Stimulated activated CD8-positive, alpha-beta memory T cell treated with anti-CD3 and anti-CD28 coated beads, Interleukin-15, amount 100 ng/mL, for 4 hours (primary cell): Measurements from ENCODE around the gene WFDC8.
"Not testable (repeated sequence)": the region's sequence is repeated elsewhere in the genome, so short reads cannot be mapped to it uniquely, and the experiment has no call there.

Experiments
- DNase-seq, 2 donors: peaks; one replicate each; pipeline ENCODE4 v3.0.0-alpha.2; 2020; ENCODE audit warnings: low read depth in 2 of 2

WFDC8 gene

GRCh38 chr20:45579184-45579583, at the start of gene WFDC8:
Gene WFDC8, minus strand, starts transcription at chr20:45579284. Its CDS starts 37 bp downstream, at chr20:45579247.
- no peak for DNase-seq

GRCh38 chr20:45626540-45626939, 47.5 kb upstream of the WFDC8 start:
- no peak for DNase-seq

GRCh38 chr20:45621593-45621992, 42.5 kb upstream of the WFDC8 start:
- DNase-seq, result no peak

GRCh38 chr20:45617591-45617990, 38.5 kb upstream of the WFDC8 start:
- no peak for DNase-seq

GRCh38 chr20:45612314-45612713, 33.2 kb upstream of the WFDC8 start:
- no peak for DNase-seq

GRCh38 chr20:45611054-45611453, 32.0 kb upstream of the WFDC8 start:
- no peak for DNase-seq

GRCh38 chr20:45607810-45608209, 28.7 kb upstream of the WFDC8 start:
- DNase-seq, result no peak

GRCh38 chr20:45595235-45595634, 16.2 kb upstream of the WFDC8 start:
- DNase-seq, result no peak

GRCh38 chr20:45593498-45593897, 14.4 kb upstream of the WFDC8 start:
- no peak for DNase-seq

GRCh38 chr20:45592574-45593189, 13.6 kb upstream of the WFDC8 start:
- no peak for DNase-seq

GRCh38 chr20:45589725-45590124, 10.6 kb upstream of the WFDC8 start:
- DNase-seq, result no peak

- no peak for DNase-seq
These were observed 9.7 kb upstream of the WFDC8 start for GRCh38 chr20:45588800-45589199.

GRCh38 chr20:45585986-45586385, 6.9 kb upstream of the WFDC8 start:
- DNase-seq, result not testable (repeated sequence)

GRCh38 chr20:45584294-45584693, 5.2 kb upstream of the WFDC8 start:
- not testable (repeated sequence) for DNase-seq

- no peak for DNase-seq
These were observed 4.4 kb upstream of the WFDC8 start for GRCh38 chr20:45583502-45583901.

GRCh38 chr20:45581702-45582101, 2.6 kb upstream of the WFDC8 start:
- DNase-seq, result no peak

- no peak for DNase-seq
These were observed 853 bp downstream of the WFDC8 start for GRCh38 chr20:45578231-45578630.

GRCh38 chr20:45576995-45577394, 2.1 kb downstream of the WFDC8 start:
- no peak for DNase-seq

GRCh38 chr20:45575931-45576330, 3.2 kb downstream of the WFDC8 start:
- no peak for DNase-seq

GRCh38 chr20:45569650-45570049, 9.4 kb downstream of the WFDC8 start:
- DNase-seq, result not testable (repeated sequence)

GRCh38 chr20:45564760-45565276, 14.3 kb downstream of the WFDC8 start:
- no peak for DNase-seq

- no peak for DNase-seq
These were observed 23.9 kb downstream of the WFDC8 start for GRCh38 chr20:45555198-45555597.

GRCh38 chr20:45552456-45552855, 26.6 kb downstream of the WFDC8 start:
- DNase-seq, result no peak

GRCh38 chr20:45550765-45551164, 28.3 kb downstream of the WFDC8 start:
- DNase-seq, result no peak
